Measurements from ENCODE around the gene SEMG2. TPM values are rescaled to one million over a fixed set of nuclear protein-coding genes. Genes with fewer than 3 reads are reported as not detected.

The SEMG2 gene
- total RNA-seq, 1 experiment from 2014 or later, result not detected

DNA sequence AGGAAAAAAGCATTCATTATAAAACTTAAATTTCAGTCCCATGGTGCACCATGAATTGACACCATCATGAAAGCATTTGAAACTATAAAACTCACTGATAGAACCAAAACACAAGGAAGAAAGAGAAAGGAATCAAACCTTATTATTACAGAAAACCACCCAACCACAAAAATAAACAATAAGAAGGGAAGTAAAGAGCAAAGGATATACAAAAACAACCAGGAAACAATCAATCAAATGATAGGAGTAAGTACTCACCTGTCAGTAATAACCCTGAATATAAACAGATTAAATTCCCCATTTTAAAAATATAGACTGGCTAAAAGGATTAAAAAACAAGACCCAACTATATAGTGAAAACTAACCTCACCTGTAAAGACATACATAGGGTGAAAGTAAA, 27.4 kb downstream of the SEMG2 start:
- H3K27ac ChIP-seq, result no peak overlapping the region
- no peak for DNase-seq (ENCODE audit: low read depth in 1 of 2, low spot score in 2 of 2)
- peaks cover 19% of the 10 kb centered on the region for H3K27me3 ChIP-seq (replicated peaks)
- no peaks in the 10 kb centered on the region for H3K4me1 ChIP-seq (replicated peaks)
- H3K9me3 ChIP-seq (replicated peaks), result no peaks in the 10 kb centered on the region
- no peaks in the 10 kb centered on the region for H3K36me3 ChIP-seq
- no peak overlapping the region for H3K4me3 ChIP-seq

DNA sequence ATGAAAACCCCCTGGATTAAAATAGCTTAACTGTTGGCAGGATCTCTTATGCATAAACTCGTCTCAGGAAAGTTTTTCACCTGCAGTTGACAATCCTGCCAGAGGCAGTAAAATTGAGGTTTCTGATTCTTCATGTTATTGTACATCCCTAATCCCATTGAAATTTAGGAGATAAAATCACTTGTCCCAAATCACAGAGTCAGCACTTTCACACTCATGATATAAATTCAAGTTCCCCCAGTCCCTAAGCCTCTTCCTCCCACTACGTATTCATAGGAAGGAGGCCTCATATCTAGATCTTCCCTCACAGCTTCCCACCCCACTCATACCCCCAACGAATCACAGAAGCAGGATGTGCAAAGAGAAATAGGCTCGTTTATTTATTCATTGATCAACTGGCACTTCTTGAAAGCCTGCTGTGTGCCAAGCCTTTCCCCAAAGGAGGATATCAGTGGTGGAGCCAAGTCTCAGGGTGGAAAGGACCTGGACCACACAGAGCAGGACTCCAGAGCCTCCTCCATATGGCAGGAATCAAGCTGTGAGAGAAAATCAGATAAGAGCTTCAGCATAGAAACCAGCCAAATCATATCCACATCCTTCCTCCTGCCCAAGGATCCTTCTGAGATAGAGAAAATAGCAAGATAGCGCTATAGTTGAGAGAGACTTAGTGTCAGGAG, 30.8 kb downstream of the SEMG2 start:
- Histone ChIP-seq H3K4me1 (replicated peaks) (no peaks in the 10 kb centered on the region), H3K36me3 (no peaks in the 10 kb centered on the region), H3K27ac (no peak overlapping the region), H3K9me3 (replicated peaks) (no peaks in the 10 kb centered on the region), H3K4me3 (no peak overlapping the region), H3K27me3 (replicated peaks) (peaks cover 35% of the 10 kb centered on the region)
- DNase-seq (ENCODE audit: low read depth in 1 of 2, low spot score in 2 of 2), result no peak

DNA sequence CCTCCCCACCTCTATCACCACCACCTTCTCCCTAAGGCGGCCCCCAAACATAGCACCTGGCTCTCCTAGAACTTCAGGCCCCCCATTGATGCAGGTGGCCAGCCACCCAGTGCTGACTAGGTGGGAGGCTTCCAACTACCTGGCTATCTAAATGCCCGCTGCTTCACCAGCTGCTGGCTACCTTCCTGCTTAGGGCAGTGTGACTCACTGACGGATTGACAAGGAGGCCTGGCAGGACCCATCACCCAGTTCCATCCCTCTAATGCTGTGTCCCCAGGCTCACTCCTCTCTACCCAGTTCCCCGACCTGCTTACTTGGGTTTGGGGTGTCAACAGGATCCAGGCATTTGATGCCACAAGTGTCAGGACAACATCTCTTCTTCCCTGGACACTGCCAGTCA, 32.1 kb downstream of the SEMG2 start:
- H3K27ac ChIP-seq, result no peak overlapping the region
- H3K36me3 ChIP-seq, result no peaks in the 10 kb centered on the region
- H3K4me1 ChIP-seq (replicated peaks), result no peaks in the 10 kb centered on the region
- H3K27me3 ChIP-seq (replicated peaks), result peaks cover 39% of the 10 kb centered on the region
- no peaks in the 10 kb centered on the region for H3K9me3 ChIP-seq (replicated peaks)
- no peak for DNase-seq (ENCODE audit: low read depth in 1 of 2, low spot score in 2 of 2)
- no peak overlapping the region for H3K4me3 ChIP-seq

GRCh38 chr20:45254383-45255262, 33.5 kb downstream of the SEMG2 start, which contains the start of gene SLPI:
TSS of gene SLPI (minus strand) at chr20:45254564. CDS start at chr20:45254543, 21 bp downstream.
- Histone ChIP-seq H3K9me3 (replicated peaks) (no peaks in the 10 kb centered on the region), H3K36me3 (no peaks in the 10 kb centered on the region), H3K4me3 (no peak within 1 kb of the TSS), H3K27me3 (replicated peaks) (peaks cover 35% of the 10 kb centered on the region), H3K27ac (no peak within 1 kb of the TSS), H3K4me1 (replicated peaks) (no peaks in the 10 kb centered on the region)
- DNase-seq (ENCODE audit: low read depth in 1 of 2, low spot score in 2 of 2), result no peak

DNA sequence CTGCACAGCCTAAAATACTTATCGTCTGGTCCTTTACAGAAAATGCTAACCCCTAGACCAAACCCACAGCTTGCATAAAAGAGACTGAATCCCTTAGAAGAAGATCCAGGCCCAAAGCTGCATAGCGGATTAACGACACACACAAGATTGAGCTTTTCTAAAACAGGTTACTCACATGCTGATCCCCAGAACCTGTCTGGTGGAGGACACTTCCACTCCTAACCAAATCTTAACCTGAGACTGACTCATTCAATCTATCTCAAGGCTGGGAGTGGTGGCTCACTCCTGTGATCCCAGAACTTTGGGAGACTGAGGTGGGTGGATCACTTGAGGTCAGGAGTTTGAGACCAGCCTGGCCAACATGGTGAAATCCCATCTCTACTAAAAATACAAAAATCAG, 36.0 kb downstream of the SEMG2 start:
- no peaks in the 10 kb centered on the region for H3K4me1 ChIP-seq (replicated peaks)
- no peaks in the 10 kb centered on the region for H3K9me3 ChIP-seq (replicated peaks)
- no peak overlapping the region for H3K4me3 ChIP-seq
- no peak overlapping the region for H3K27ac ChIP-seq
- peaks cover 37% of the 10 kb centered on the region for H3K27me3 ChIP-seq (replicated peaks)
- H3K36me3 ChIP-seq, result no peaks in the 10 kb centered on the region
- DNase-seq (ENCODE audit: low read depth in 1 of 2, low spot score in 2 of 2), result no peak

GRCh38 chr20:45257711-45258110, 36.5 kb downstream of the SEMG2 start:
- Histone ChIP-seq H3K36me3 (no peaks in the 10 kb centered on the region), H3K4me1 (replicated peaks) (no peaks in the 10 kb centered on the region), H3K4me3 (no peak overlapping the region), H3K27ac (no peak overlapping the region), H3K27me3 (replicated peaks) (peaks cover 36% of the 10 kb centered on the region), H3K9me3 (replicated peaks) (no peaks in the 10 kb centered on the region)
- no peak for DNase-seq (ENCODE audit: low read depth in 1 of 2, low spot score in 2 of 2)

- Histone ChIP-seq H3K27ac (no peak overlapping the region), H3K4me3 (no peak overlapping the region), H3K9me3 (replicated peaks) (no peaks in the 10 kb centered on the region), H3K27me3 (replicated peaks) (peaks cover 42% of the 10 kb centered on the region), H3K36me3 (no peaks in the 10 kb centered on the region), H3K4me1 (replicated peaks) (no peaks in the 10 kb centered on the region)
- DNase-seq (ENCODE audit: low read depth in 1 of 2, low spot score in 2 of 2), result no peak
Measured at GRCh38 chr20:45258259-45258658, 37.1 kb downstream of the SEMG2 start.

- Histone ChIP-seq H3K27me3 (replicated peaks) (peaks cover 46% of the 10 kb centered on the region), H3K9me3 (replicated peaks) (no peaks in the 10 kb centered on the region), H3K27ac (no peak overlapping the region), H3K36me3 (no peaks in the 10 kb centered on the region), H3K4me1 (replicated peaks) (no peaks in the 10 kb centered on the region), H3K4me3 (no peak overlapping the region)
- no peak for DNase-seq (ENCODE audit: low read depth in 1 of 2, low spot score in 2 of 2)
Measured at GRCh38 chr20:45258664-45259063, 37.5 kb downstream of the SEMG2 start.

DNA sequence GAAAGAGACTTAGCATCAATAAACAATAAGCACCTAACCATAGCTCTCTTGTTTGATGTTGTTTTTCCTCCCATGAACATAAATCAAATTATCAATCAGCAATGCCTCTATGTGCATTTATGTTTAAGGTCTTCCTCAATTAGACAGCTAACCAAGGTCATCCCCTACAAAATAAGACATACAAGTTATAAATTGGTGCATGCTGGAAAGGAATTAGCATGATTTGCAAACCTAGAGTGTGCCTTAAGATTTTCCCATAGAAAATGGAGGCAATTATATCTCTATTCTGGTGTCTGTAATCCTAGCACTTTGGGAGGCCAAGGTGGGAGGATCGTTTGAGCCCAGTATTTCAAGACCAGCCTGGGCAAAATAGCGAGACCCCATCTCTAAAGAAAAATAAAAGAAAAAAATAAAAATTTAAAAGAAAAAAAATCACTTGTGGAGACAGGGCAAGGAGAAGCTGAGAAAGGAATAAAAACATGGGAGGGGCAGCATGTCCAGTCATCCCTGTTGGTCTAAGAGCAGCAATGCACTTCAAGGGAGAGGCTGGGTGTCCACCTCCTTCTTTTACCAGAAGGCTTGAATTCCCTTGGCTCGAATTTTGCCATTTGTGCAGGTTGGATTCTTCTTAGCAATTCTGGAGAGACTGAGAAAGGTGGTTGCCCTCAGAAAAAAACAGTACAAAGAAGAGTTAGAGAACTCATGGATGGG, 42.5 kb downstream of the SEMG2 start:
- no peak overlapping the region for H3K27ac ChIP-seq
- no peak for DNase-seq (ENCODE audit: low read depth in 1 of 2, low spot score in 2 of 2)
- H3K4me1 ChIP-seq (replicated peaks), result no peaks in the 10 kb centered on the region
- H3K36me3 ChIP-seq, result no peaks in the 10 kb centered on the region
- H3K9me3 ChIP-seq (replicated peaks), result no peaks in the 10 kb centered on the region
- H3K4me3 ChIP-seq, result no peak overlapping the region
- peaks cover 39% of the 10 kb centered on the region for H3K27me3 ChIP-seq (replicated peaks)

DNA sequence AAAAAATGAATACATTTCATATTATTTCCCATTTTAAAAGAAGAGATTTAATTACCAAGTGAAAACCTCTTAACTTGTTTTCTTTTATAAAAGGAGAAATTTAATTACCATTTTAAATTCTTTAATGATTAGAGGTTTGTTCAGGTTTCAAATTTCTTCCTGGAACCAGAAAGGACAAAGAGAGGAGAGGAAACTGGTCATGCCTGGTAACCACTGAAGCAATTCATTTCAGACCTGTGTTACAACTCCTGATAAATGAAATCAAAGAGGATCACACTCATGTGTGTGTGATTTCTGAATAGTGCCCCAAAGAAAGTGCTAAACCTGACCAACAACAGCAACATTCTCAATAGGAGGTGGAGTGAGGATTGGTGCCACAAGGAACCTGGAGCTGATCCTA, 45.8 kb downstream of the SEMG2 start:
- Histone ChIP-seq H3K4me3 (no peak overlapping the region), H3K27ac (no peak overlapping the region), H3K27me3 (replicated peaks) (peaks cover 42% of the 10 kb centered on the region), H3K36me3 (no peaks in the 10 kb centered on the region), H3K9me3 (replicated peaks) (no peaks in the 10 kb centered on the region), H3K4me1 (replicated peaks) (no peaks in the 10 kb centered on the region)
- DNase-seq (ENCODE audit: low read depth in 1 of 2, low spot score in 2 of 2), result no peak

DNA sequence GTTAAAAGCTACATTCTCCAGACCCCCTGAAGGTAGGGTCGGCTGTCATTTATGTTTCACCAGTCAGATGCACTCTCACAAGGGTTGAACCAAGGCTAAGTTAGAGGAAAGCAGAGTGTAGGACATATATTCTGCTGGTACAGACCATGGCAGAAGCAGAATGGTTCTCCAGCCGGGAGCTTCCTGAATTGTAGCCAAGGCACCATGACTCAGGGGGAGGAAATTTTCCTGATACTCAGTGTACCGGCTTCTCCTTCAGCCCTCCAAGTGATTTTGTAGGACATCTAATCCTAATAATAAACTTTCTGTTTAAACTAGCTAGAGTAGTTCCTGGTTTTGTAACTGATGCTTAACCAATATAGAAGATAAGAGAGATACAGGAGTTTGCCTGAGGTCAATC, 47.4 kb downstream of the SEMG2 start:
- peaks cover 32% of the 10 kb centered on the region for H3K27me3 ChIP-seq (replicated peaks)
- no peak overlapping the region for H3K4me3 ChIP-seq
- no peaks in the 10 kb centered on the region for H3K36me3 ChIP-seq
- no peak for DNase-seq (ENCODE audit: low read depth in 1 of 2, low spot score in 2 of 2)
- no peaks in the 10 kb centered on the region for H3K4me1 ChIP-seq (replicated peaks)
- no peak overlapping the region for H3K27ac ChIP-seq
- no peaks in the 10 kb centered on the region for H3K9me3 ChIP-seq (replicated peaks)

- Histone ChIP-seq H3K4me3 (no peak overlapping the region), H3K36me3 (no peaks in the 10 kb centered on the region), H3K27me3 (replicated peaks) (peaks cover 31% of the 10 kb centered on the region), H3K4me1 (replicated peaks) (no peaks in the 10 kb centered on the region), H3K9me3 (replicated peaks) (no peaks in the 10 kb centered on the region), H3K27ac (no peak overlapping the region)
- DNase-seq (ENCODE audit: low read depth in 1 of 2, low spot score in 2 of 2), result no peak
Measured at GRCh38 chr20:45269056-45269455, 47.9 kb downstream of the SEMG2 start.

- Histone ChIP-seq H3K9me3 (replicated peaks) (no peaks in the 10 kb centered on the region), H3K27me3 (replicated peaks) (peaks cover 38% of the 10 kb centered on the region)
- no peak for DNase-seq (ENCODE audit: low read depth in 1 of 2, low spot score in 2 of 2)
Measured at GRCh38 chr20:45269754-45270270, 48.6 kb downstream of the SEMG2 start.

More at GRCh38 chr20:45269754-45270270, 48.6 kb downstream of the SEMG2 start:
- no peak overlapping the region for H3K27ac ChIP-seq
- no peak overlapping the region for H3K4me3 ChIP-seq
- no peaks in the 10 kb centered on the region for H3K4me1 ChIP-seq (replicated peaks)
- no peaks in the 10 kb centered on the region for H3K36me3 ChIP-seq
